HuH-7 (cell line): ENCODE results near the gene EXOC3.

ENCODE experiments used
- DNase-seq: peaks from one replicate; pipeline ENCODE4 v3.0.0; 2011; ENCODE audit warnings: low spot score

EXOC3 gene

GRCh38 chr5:407051-407450, 35.9 kb upstream of the EXOC3 start:
- DNase-seq = no peak

GRCh38 chr5:407801-408268, 35.1 kb upstream of the EXOC3 start:
- no peak for DNase-seq

GRCh38 chr5:410911-411517, 32.0 kb upstream of the EXOC3 start:
- DNase-seq = no peak

GRCh38 chr5:411728-412127, 31.2 kb upstream of the EXOC3 start:
- DNase-seq = no peak

- peak; percentile 79 for DNase-seq
Measured at GRCh38 chr5:414991-415927, 27.7 kb upstream of the EXOC3 start.

- DNase-seq = no peak
Measured at GRCh38 chr5:415928-416635, 26.9 kb upstream of the EXOC3 start.

GRCh38 chr5:416636-416960, 26.4 kb upstream of the EXOC3 start:
- DNase-seq = no peak

- DNase-seq = no peak
Measured at GRCh38 chr5:417301-418161, 25.4 kb upstream of the EXOC3 start.

- DNase-seq = no peak
Measured at GRCh38 chr5:418162-419121, 24.5 kb upstream of the EXOC3 start.

- no peak for DNase-seq
Measured at GRCh38 chr5:419970-420369, 23.0 kb upstream of the EXOC3 start.

GRCh38 chr5:420632-421286, 22.2 kb upstream of the EXOC3 start:
- DNase-seq = no peak

GRCh38 chr5:421287-421880, 21.6 kb upstream of the EXOC3 start:
- DNase-seq = no peak

GRCh38 chr5:421901-422300, 21.1 kb upstream of the EXOC3 start:
- DNase-seq = no peak

GRCh38 chr5:422323-423232, 20.4 kb upstream of the EXOC3 start:
- no peak for DNase-seq

- DNase-seq = no peak
Measured at GRCh38 chr5:423233-423565, 19.8 kb upstream of the EXOC3 start.

GRCh38 chr5:423626-424261, 19.2 kb upstream of the EXOC3 start:
- no peak for DNase-seq

- DNase-seq = no peak
Measured at GRCh38 chr5:424301-425110, 18.5 kb upstream of the EXOC3 start.

GRCh38 chr5:425714-426113, 17.3 kb upstream of the EXOC3 start:
- no peak for DNase-seq
